Measurements from ENCODE around the gene EIPR1. TPM values are rescaled to one million over a fixed set of nuclear protein-coding genes. Genes with fewer than 3 reads are reported as not detected.
A peak's percentile ranks its signal among the peaks of the same experiment; 100 is the strongest.

EIPR1 gene
- total RNA-seq, 1 donor from 2014 or later, result 23.2 TPM

GRCh38 chr2:3269425-3270094 is 108.1 kb downstream of the EIPR1 start:
- no peak for DNase-seq (ENCODE audit: low spot score)

- no peak for DNase-seq (ENCODE audit: low spot score)
Measured at GRCh38 chr2:3268705-3269029, 109.0 kb downstream of the EIPR1 start.

- DNase-seq (ENCODE audit: low spot score), result no peak
Measured at GRCh38 chr2:3267869-3268704, 109.5 kb downstream of the EIPR1 start.

DNA sequence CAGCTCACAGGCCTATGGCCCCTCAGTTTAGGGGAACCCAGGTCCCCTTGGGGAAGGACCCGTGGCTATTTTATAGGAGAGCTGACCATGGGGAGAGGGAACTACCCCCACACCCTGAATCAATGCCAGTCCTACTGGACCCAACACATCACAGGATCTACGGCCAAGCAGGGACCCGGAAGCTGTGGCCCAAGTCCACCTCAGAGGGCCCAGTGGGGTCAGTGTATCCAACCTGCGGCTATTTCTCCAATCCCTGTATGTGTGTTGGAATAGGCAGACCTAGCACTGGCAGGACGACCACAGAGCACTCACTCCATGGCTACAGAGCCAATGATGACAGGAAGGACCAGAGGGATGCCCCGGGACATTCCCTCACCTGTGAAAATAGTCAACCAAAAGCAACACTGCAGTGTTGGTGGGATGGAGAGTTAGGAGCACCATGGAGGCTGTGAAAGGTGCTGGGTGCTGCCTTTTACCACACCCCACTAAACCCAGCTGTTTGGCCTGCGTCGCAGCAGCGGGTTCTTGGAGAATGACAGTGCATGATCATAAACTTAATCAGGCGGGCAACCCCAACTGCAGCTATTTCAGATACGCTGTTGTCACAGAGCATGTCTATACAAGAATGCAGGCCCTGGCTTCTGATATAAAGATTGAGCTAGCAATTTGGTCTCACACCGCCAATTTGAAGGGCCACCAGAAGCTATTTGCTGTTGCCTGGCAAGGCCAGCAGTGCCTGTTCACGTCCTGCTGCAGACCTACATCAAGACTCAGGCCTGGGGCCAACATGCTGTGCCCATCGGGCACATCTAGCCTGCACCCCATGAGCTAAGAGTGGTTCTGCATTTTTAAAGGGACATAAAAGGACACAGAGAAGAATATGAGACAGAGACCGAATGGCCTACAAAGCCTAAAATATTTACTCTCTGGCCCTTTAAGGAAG is 110.4 kb downstream of the EIPR1 start:
- no peak for DNase-seq (ENCODE audit: low spot score)

GRCh38 chr2:3265981-3266924 is 111.4 kb downstream of the EIPR1 start:
- no peak for DNase-seq (ENCODE audit: low spot score)

- DNase-seq (ENCODE audit: low spot score), result no peak
Measured at GRCh38 chr2:3265471-3265870, 112.1 kb downstream of the EIPR1 start.

DNA sequence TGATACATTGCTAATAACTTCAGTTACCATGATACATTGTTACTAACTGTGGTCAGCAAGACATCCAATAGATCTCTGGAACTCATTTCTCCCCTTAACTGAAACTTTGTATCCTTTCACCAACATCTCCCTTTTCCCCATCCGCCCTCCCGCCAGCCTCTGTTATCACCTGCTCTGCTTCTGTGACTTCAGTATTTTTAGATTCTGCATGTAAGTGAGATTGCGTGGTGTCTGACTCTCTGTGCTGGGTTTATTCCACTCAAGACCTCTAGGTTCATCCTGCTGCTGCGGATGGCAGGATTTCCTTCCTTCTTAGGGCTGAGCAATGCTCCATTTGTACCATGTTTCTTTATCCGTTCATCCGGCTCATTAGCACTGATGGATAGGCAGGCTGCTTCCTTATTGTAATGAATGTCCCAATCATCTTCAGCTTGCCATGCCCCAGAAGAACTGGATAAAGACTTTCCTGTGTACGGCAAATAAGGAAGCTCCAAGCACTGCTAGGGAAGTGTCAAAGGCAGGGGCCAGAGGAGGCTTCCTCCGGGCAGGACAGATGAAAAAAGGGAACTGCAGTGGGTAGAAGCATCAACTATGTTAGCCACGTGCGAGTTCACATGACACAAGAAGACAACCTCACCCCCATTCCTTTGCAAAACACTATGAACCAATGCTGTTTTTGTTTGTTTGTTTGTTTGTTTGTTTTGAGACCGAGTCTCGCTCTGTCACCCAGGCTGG is 113.4 kb downstream of the EIPR1 start:
- peak; percentile 26 for DNase-seq (ENCODE audit: low spot score)

GRCh38 chr2:3263487-3263886 is 114.1 kb downstream of the EIPR1 start:
- no peak for DNase-seq (ENCODE audit: low spot score)

DNA sequence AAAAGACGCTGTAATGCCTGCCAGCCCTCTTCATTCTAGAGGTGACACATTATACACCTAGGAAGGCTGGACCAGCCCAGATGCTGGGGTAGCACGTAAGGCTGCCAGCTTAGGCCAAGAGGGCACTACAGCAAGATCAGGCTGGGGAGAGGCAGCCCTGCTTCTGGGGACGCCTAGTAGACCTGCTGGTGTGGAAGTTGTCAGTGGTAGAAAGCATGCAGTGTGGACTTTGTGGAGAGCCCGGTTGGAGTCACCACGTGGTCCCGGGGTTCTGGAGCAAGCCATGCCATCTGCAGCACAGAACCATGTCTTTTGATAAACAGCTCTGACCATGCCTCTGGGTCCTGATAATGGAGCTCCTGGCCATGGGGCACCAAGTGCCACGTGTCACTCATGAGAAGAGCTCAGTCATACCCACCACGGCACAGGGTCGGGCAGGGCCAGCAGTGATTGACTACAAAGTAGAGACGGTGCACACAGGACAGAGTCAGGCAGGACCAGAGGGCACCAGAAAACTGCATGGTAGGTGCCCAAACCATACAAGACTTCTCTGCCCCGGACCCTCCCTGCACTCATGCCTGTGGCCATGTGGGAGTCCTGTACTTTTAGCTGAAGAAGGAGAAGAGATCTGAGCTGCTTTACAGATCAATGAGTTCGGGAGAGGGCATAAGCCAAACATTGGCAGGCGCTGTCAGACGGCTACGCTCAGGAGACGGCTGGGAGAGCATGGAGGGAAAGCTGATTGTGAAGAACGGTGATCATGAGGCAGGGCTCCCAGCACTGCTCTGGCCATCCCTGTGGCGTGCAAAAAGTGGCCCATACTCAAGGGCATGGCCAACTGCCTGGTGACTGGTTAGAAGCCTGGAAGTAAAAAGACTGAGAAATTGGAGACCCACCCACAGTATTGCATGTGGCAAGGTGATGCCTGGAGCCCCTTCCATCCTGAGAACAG is 114.9 kb downstream of the EIPR1 start:
- DNase-seq (ENCODE audit: low spot score), result no peak

DNA sequence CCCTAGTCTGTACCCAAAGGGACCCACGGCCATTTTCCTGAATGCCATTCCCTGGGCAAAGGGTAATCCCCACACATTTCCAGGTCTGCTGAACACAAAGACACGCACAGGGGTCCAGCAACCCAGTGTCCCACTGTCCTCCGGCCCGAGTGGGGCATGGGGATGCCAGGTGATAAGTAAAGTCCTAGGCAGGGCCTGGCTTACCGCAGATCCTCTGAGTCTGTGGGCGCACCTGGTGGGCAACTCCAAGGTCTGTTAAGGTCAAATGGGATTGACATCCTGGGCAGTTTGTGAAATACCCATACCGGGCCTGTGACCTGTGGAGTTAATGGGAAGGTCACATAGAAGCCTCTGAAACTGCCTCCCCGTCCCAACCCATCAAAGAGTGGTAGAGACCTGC is 116.1 kb downstream of the EIPR1 start:
- no peak for DNase-seq (ENCODE audit: low spot score)

- DNase-seq (ENCODE audit: low spot score), result no peak
Measured at GRCh38 chr2:3260959-3261358, 116.7 kb downstream of the EIPR1 start.

DNA sequence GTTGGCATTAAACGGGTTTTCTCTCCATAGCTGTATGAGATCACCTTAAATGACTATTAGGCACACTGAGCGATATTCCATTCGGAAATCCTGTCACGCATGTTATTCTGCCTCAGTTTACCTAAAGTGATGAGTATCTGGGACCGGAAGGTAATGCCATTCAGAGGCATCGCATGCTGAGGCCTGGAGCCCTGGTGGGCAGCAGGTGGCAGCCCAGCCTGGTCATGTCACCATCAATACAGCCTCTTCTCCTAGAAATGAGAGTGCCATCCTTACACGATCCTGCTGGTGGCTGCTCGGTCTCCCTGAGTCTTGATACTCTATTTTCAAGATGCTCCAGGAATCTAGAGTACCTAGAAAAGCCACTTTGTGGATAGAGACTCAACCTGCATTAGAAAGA is 119.8 kb downstream of the EIPR1 start:
- DNase-seq (ENCODE audit: low spot score), result no peak

- no peak for DNase-seq (ENCODE audit: low spot score)
Measured at GRCh38 chr2:3257166-3257565, 120.5 kb downstream of the EIPR1 start.

GRCh38 chr2:3256605-3257004 is 121.0 kb downstream of the EIPR1 start:
- DNase-seq (ENCODE audit: low spot score), result no peak

DNA sequence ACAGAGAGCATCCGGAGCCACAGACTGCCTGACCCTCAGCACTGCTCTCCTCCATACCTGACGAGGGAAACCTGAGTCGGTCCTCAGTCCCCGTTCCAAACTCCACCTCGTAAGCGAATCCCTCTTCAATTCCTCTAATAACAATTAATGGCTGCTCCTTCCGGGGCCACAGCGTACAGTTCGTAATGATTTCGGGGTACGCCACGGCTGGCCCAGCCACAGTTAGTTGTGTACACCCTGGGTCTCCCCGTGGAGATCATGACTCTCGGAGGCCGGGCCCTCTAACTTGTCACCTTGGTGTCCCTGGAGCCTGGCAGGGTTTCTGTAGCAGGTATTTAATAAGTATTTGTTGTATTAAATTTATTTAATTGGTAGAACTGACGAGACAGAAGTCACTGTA is 121.5 kb downstream of the EIPR1 start:
- DNase-seq (ENCODE audit: low spot score), result no peak

GRCh38 chr2:3254442-3254941 is 123.1 kb downstream of the EIPR1 start:
- no peak for DNase-seq (ENCODE audit: low spot score)

DNA sequence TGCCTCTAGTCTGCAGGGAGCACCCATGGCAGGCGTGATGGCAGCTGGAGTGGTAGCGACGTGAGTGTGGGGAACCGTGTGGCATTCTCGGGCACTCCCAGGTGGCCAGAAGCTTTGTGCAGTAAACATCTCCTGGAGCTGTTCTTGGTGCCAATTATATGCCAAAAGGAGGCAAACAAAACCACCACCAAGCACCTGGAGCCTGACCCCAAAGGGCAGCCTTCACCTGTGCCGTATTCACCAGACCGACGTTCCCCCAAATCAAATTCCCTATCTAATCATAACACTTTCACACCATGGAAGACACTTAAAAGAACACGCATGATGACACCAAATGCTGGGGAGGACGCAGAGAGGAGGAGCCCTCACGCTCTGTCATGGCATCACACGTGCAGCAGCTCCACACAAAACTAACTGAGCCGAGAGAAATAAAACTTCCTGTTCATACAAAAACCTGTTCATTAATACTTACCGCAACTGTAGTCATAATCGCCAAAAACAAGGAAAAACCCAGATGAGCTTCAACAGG is 123.6 kb downstream of the EIPR1 start:
- no peak for DNase-seq (ENCODE audit: low spot score)

- no peak for DNase-seq (ENCODE audit: low spot score)
Measured at GRCh38 chr2:3251946-3252345, 125.7 kb downstream of the EIPR1 start.

DNA sequence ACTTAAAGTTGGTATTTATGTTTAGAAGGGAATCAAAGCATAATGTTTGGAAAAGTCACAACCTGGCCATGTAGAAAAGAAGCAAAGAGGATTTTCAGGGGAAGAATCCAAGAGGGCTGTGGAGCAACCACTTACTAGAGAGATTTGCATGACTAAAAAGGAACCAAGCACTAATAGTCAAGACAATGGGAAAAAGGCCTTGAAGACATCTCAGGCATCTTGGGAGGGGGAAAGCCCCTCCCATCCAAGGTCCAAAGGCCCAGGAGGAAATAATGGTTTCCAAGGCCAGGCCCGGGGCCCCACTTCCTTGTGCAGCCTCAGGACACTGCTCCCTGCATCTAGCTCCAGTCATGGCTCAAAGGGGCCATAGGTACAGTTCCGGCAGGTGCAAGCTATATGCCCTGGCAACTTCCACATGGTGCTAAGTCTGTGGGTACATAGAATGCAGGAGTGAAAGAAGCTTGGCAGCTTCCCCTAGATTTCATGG is 128.1 kb downstream of the EIPR1 start:
- no peak for DNase-seq (ENCODE audit: low spot score)
